NCI-H1694 treated with DMSO at 0.1 percent for 48 hours (cell line): ENCODE results near the gene MGMT.

Experiments
- DNase-seq: peaks from one replicate; lab custom pipeline; 2025; lab: John Stamatoyannopoulos, UW

MGMT gene

GRCh38 chr10:129495256-129495655 is 28.2 kb downstream of the MGMT start:
- DNase-seq, result no peak

- no peak for DNase-seq
These were observed 28.7 kb downstream of the MGMT start for GRCh38 chr10:129495698-129496097.

GRCh38 chr10:129497013-129497412 is 30.0 kb downstream of the MGMT start:
- DNase-seq, result no peak

- DNase-seq, result no peak
These were observed 31.6 kb downstream of the MGMT start for GRCh38 chr10:129498680-129499079.

- no peak for DNase-seq
These were observed 33.7 kb downstream of the MGMT start for GRCh38 chr10:129500617-129501339.

- no peak for DNase-seq
These were observed 34.8 kb downstream of the MGMT start for GRCh38 chr10:129501652-129502436.

- DNase-seq, result no peak
These were observed 35.4 kb downstream of the MGMT start for GRCh38 chr10:129502448-129502847.

- no peak for DNase-seq
These were observed 38.5 kb downstream of the MGMT start for GRCh38 chr10:129505500-129506075.

- no peak for DNase-seq
These were observed 39.2 kb downstream of the MGMT start for GRCh38 chr10:129506101-129506797.

GRCh38 chr10:129507216-129507889 is 40.3 kb downstream of the MGMT start:
- no peak for DNase-seq

- DNase-seq, result no peak
These were observed 42.1 kb downstream of the MGMT start for GRCh38 chr10:129509155-129509554.

GRCh38 chr10:129509835-129510234 is 42.8 kb downstream of the MGMT start:
- DNase-seq, result no peak

GRCh38 chr10:129511086-129511485 is 44.0 kb downstream of the MGMT start:
- no peak for DNase-seq

GRCh38 chr10:129511758-129512157 is 44.7 kb downstream of the MGMT start:
- DNase-seq, result no peak

GRCh38 chr10:129513312-129513711 is 46.3 kb downstream of the MGMT start:
- DNase-seq, result no peak

GRCh38 chr10:129514568-129515451 is 47.8 kb downstream of the MGMT start:
- DNase-seq, result no peak

GRCh38 chr10:129516846-129517679 is 50.0 kb downstream of the MGMT start:
- DNase-seq, result no peak

- no peak for DNase-seq
These were observed 50.6 kb downstream of the MGMT start for GRCh38 chr10:129517680-129518057.

GRCh38 chr10:129518793-129519192 is 51.8 kb downstream of the MGMT start:
- no peak for DNase-seq
